HS-5 (cell line): ENCODE results near the gene AOC3.
"Not testable (repeated sequence)": the region's sequence is repeated elsewhere in the genome, so short reads cannot be mapped to it uniquely, and the experiment has no call there.

Source experiments
- DNase-seq: peaks from one replicate; pipeline ENCODE4 v3.0.0-alpha.2; 2012; ENCODE audit warnings: low read depth

AOC3 gene

DNA sequence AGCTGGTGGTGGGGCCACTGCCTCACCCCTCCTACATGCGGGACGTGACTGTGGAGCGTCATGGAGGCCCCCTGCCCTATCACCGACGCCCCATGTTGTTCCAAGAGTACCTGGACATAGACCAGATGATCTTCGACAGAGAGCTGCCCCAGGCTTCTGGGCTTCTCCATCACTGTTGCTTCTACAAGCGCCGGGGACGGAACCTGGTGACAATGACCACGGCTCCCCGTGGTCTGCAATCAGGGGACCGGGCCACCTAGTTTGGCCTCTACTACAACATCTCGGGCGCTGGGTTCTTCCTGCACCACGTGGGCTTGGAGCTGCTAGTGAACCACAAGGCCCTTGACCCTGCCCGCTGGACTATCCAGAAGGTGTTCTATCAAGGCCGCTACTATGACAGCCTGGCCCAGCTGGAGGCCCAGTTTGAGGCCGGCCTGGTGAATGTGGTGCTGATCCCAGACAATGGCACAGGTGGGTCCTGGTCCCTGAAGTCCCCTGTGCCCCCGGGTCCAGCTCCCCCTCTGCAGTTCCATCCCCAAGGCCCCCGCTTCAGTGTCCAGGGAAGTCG is 16.8 kb downstream of the AOC3 start:
- DNase-seq = not testable (repeated sequence)

DNA sequence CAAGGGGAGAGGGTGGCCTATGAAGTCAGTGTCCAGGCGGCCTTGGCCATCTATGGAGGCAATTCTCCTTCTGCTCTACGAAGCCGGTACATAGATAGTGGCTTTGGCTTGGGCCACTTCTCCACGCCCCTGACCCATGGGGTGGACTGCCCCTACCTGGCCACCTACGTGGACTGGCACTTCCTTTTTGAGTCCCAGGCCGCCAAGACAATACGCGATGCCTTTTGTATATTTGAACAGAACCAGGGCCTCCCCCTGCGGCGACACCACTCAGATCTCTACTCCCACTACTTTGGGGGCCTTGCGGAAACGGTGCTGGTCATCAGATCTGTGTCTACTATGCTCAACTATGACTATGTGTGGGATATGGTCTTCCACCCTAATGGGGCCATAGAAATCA is 17.3 kb downstream of the AOC3 start:
- no peak for DNase-seq

GRCh38 chr17:42871647-42872046 is 20.6 kb downstream of the AOC3 start:
- DNase-seq = no peak

DNA sequence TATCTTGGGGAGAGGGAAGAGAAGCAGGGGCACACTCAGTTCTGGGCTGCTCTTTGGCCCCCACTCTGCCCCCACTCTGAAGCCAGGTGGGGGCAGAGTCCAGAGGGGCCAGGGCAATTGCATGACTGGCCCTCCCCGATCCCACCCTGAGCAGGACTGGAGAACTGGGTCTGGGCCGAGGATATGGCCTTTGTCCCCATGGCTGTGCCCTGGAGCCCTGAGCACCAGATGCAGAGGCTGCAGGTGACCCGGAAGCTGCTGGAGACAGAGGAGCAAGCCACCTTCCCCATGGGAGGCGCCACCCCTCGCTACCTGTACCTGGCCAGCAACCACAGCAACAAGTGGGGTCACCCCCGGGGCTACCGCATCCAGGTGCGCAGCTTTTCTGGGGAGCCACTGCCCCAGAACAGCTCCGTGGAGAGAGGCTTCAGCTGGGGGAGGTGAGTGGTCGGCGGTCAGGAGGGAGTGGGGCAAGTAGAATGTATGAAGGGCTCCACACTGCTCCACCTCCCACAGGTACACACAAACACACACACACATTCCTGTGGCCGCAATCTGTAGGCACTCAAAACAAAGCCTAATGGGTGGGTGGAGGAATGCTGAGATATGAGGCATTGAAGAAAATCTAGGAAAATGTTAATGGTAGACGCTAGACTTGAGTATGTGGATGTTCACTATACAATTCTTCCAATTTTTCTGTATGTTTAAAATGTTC is 21.4 kb downstream of the AOC3 start:
- no peak for DNase-seq

- no peak for DNase-seq
Observed at GRCh38 chr17:42873315-42873714, 22.3 kb downstream of the AOC3 start.

DNA sequence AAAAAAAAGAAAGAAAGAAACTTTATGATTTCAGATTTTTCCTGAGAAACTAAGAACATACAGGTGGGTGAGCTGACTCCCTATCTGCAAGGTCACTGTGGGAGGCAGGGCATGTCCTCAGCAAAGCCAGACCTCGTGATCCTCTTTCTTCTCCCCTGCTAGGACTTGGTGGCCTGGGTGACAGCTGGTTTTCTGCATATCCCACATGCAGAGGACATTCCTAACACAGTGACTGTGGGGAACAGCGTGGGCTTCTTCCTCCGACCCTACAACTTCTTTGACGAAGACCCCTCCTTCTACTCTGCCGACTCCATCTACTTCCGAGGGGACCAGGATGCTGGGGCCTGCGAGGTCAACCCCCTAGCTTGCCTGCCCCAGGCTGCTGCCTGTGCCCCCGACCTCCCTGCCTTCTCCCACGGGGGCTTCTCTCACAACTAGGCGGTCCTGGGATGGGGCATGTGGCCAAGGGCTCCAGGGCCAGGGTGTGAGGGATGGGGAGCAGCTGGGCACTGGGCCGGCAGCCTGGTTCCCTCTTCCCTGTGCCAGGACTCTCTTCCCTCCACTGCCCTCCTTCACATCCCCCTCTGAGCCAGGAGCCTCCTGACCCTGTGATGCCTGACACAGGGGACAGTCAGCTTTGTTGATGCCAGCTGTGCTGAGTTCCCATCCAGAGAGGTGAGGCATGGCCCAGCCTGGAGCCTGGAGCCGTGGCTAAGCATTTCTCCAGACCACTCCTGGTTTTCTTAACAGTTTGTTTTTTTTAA is 23.1 kb downstream of the AOC3 start:
- DNase-seq = not testable (repeated sequence)

DNA sequence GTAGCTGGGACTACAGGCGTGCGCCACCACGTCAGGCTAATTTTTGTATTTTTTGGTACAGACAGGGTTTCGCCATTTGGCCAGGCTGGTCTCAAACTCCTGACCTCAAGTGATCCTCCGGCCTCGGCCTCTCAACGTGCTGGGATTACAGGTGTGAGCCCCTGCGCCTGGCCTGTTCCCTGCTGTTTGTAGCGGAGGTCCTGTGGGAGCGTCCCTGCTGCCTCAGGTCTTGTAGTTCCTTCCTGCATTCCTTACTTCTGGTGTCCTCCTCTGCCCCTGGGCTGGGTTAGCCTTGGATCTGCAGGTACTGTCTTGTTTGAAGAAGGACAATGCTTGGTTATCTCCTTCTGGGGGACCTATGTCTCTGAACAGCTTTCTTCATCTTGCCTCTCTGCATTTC is 26.0 kb downstream of the AOC3 start:
- DNase-seq = no peak

GRCh38 chr17:42878123-42878880 is 27.3 kb downstream of the AOC3 start:
- no peak for DNase-seq

DNA sequence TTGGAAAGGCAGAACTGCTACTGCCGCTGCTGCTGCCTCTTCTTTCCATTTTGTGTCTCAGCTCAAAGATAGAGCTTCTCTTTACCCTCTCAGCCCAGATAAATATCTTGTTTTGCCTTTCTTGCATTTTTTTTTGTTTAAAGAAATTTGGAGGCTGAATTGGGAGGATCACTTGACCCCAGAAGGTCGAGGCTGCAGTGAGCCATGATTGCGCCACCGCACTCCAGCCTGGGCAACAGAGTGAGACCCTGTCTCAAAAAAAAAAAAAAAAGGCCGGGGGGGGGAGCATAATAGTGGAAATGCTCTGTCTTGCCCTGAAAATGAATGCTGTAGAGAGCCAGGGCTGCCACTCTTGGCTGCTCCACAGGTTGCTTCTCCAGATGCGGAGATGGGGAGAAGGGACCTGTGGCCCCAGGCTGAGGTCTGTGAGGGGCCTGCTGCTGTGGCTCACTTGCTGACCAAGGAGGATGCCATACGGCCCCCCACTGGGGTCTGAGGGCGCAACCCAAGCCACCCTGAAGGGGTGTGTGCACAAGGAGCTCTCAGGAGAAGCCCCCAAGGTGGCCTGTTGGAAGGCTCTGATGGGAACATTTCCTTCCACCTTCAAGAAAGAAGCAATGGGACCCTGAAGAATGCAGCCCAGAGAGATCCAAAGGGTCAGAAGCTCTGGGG is 28.1 kb downstream of the AOC3 start:
- no peak for DNase-seq

GRCh38 chr17:42879596-42879985 is 28.6 kb downstream of the AOC3 start:
- DNase-seq = no peak

DNA sequence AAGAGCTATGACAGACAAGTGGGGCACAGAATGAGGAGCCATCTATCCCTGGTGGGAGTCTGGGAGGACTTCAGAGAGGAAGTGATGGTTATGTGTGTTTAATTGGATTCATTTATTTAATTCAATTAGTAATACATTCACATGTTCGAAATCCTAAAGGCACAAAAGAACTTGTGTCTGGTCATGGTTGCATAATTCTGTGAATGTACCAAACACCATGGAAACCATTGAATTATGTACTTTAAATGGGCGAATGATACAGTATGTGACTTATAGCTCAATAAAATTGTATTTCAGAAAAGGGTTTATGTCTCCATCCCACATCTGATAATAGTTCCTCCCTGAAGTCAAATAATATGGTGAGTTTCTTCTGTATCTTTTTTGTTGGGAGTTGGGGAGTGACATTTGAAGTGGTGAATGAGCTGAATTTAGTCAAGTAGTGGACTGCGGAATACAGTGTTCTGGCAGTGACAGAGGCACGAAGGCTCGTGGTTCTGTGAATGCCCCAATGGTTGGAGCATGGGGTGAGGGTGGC is 29.8 kb downstream of the AOC3 start:
- no peak for DNase-seq

- not testable (repeated sequence) for DNase-seq
Observed at GRCh38 chr17:42881706-42882105, 30.7 kb downstream of the AOC3 start.

- no peak for DNase-seq
Observed at GRCh38 chr17:42882166-42882565, 31.2 kb downstream of the AOC3 start.

- no peak for DNase-seq
Observed at GRCh38 chr17:42883802-42884558, 33.0 kb downstream of the AOC3 start.

DNA sequence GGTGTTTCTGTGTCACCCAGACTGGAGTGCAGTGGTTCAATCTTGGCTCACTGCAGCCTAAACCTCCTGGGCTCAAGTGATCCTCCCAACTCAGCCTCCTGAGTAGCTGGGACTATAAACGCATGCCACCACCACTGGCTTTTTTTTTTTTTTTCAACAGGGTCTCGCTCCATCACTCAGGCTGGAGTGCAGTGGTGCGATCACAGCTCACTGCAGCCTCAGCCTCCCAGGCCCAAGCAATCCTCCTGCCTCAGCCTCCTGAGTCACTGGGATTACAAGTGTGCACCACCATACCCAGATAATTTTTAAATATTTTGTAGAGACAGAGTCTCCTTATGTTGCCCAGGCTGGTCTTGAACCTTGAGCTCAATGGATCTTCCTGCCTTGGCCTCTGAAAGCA is 34.8 kb downstream of the AOC3 start:
- not testable (repeated sequence) for DNase-seq

DNA sequence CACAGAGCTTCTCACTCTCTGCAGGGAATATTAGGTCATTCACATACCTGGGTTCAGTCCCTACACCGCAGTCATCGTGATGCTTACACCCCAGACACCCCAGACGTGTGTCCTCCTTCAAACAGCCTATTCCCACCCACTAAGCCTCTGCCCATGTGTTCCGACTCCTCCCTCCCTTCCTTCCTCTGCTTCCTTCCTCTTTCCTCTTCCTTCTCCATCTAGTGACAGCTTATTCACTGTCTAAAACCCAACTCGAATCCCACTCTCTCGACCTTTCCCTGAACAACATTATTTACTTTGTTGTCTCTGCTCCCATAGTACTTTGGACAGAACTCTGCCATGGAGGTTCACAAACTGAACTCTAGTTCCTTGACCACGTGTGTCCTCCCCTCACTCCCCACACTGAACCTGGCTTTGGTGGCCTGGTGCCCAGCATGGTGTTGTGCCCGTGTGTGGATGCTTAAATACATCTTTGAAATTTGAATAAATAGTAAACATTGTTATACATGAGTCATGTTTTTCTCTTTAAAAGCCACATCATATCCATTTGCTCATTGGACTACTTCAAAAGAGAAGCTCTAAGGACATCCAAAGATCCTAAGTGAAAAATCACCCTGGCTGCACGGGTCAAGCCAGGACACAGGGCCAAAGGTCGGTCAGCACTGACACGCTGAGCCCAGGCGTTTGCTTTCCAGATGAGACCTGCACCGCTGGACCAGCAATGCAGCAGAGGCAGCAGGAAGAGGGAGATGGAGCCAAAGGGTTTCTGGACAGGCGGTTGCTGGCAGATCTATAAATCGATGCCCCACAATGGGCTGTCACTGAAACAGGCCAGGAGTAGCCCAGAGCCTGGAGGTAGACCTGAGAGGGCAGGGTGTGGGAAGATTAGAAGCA is 35.5 kb downstream of the AOC3 start:
- no peak for DNase-seq

GRCh38 chr17:42889809-42890208 is 38.8 kb downstream of the AOC3 start:
- no peak for DNase-seq

- DNase-seq = no peak
Observed at GRCh38 chr17:42891539-42892152, 40.6 kb downstream of the AOC3 start.

GRCh38 chr17:42893359-42893758 is 42.4 kb downstream of the AOC3 start:
- DNase-seq = no peak
